ENCODE measurements around the gene NDNF. TPM values are rescaled to one million over a fixed set of nuclear protein-coding genes. Genes with fewer than 3 reads are reported as not detected.

Gene NDNF
- total RNA-seq, 1 donor from 2014 or later: 0.34 TPM

DNA sequence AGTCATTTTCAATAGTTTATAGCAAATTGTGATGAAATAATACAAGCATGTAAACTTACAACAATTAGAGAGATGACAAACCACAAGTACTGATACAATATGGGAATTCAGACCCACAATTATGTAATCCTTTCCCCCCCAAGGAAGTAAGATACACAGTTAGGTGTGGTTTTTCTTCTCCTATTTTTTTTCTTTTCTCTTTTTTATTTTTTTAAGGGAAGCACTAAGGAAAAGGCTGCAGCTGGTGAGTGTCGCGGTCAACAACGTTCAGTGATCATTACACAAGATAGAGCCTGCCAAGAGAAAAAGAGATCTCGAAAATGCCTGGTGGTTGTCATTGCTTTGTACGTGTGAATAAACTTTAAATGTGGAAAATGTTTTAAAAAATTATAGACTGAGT, 9.8 kb downstream of the NDNF start:
- H3K4me1 Mint-ChIP-seq (ENCODE audit: low read depth, unreplicated experiment): no peaks in the 10 kb centered on the region
- DNase-seq (ENCODE audit: low read depth): no peak
- H3K9ac ChIP-seq (ENCODE audit: low read length): no peak overlapping the region
- H3K36me3 ChIP-seq (ENCODE audit: insufficient read depth, low read length): no peaks in the 10 kb centered on the region
- no peaks in the 10 kb centered on the region for H3K79me2 ChIP-seq (ENCODE audit: insufficient read depth, low read length)
- H4K20me1 ChIP-seq (ENCODE audit: insufficient read depth, low read length): no peaks in the 10 kb centered on the region
- H3K4me2 ChIP-seq (ENCODE audit: low read length): no peak overlapping the region
- H3K4me3 ChIP-seq (ENCODE audit: insufficient read depth, low read depth, low read length): no peak overlapping the region
- H3K4me3 Mint-ChIP-seq (ENCODE audit: unreplicated experiment): no peak overlapping the region
- H3K27me3 Mint-ChIP-seq (ENCODE audit: low read depth, unreplicated experiment): no peaks in the 10 kb centered on the region
- no peaks in the 10 kb centered on the region for H3K36me3 Mint-ChIP-seq (ENCODE audit: low read depth, unreplicated experiment)
- H3K27me3 ChIP-seq (ENCODE audit: insufficient read depth, low read length): no peaks in the 10 kb centered on the region
- FAIRE-seq: no peak
- no peaks in the 10 kb centered on the region for H3K4me1 ChIP-seq (ENCODE audit: insufficient read depth, low read length)
- H3K9me3 ChIP-seq (ENCODE audit: insufficient read depth, low read depth, low read length): no peaks in the 10 kb centered on the region
- TF ChIP-seq EZH2 (IDR thresholded peaks at IDR 0.05; ENCODE audit: insufficient read depth, low read length): no peak
- TF ChIP-seq, protein P1, sequence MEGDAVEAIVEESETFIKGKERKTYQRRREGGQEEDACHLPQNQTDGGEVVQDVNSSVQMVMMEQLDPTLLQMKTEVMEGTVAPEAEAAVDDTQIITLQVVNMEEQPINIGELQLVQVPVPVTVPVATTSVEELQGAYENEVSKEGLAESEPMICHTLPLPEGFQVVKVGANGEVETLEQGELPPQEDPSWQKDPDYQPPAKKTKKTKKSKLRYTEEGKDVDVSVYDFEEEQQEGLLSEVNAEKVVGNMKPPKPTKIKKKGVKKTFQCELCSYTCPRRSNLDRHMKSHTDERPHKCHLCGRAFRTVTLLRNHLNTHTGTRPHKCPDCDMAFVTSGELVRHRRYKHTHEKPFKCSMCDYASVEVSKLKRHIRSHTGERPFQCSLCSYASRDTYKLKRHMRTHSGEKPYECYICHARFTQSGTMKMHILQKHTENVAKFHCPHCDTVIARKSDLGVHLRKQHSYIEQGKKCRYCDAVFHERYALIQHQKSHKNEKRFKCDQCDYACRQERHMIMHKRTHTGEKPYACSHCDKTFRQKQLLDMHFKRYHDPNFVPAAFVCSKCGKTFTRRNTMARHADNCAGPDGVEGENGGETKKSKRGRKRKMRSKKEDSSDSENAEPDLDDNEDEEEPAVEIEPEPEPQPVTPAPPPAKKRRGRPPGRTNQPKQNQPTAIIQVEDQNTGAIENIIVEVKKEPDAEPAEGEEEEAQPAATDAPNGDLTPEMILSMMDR (IDR thresholded peaks at IDR 0.05; ENCODE audit: insufficient read depth, low read depth, low read length): no peak
- no peak overlapping the region for H3K27ac Mint-ChIP-seq (ENCODE audit: unreplicated experiment)
- H3K27ac ChIP-seq (ENCODE audit: low read depth, low read length): no peak overlapping the region
- no peak overlapping the region for H2AFZ ChIP-seq (ENCODE audit: low read depth, low read length)
- no peaks in the 10 kb centered on the region for H3K9me3 Mint-ChIP-seq (ENCODE audit: unreplicated experiment)

GRCh38 chr4:121061861-121062260, 10.5 kb downstream of the NDNF start:
- Mint-ChIP-seq H3K9me3 (ENCODE audit: unreplicated experiment) (no peaks in the 10 kb centered on the region), H3K4me3 (ENCODE audit: unreplicated experiment) (no peak overlapping the region), H3K27ac (ENCODE audit: unreplicated experiment) (no peak overlapping the region), H3K4me1 (ENCODE audit: low read depth, unreplicated experiment) (no peaks in the 10 kb centered on the region), H3K27me3 (ENCODE audit: low read depth, unreplicated experiment) (no peaks in the 10 kb centered on the region), H3K36me3 (ENCODE audit: low read depth, unreplicated experiment) (no peaks in the 10 kb centered on the region)
- DNase-seq (ENCODE audit: low read depth) (no peak), FAIRE-seq (no peak)
- no peak overlapping the region for H3K27ac ChIP-seq (ENCODE audit: low read depth, low read length)
- TF ChIP-seq, protein P1 (IDR thresholded peaks at IDR 0.05; ENCODE audit: insufficient read depth, low read depth, low read length): no peak
- no peak for TF ChIP-seq EZH2 (IDR thresholded peaks at IDR 0.05; ENCODE audit: insufficient read depth, low read length)
- no peaks in the 10 kb centered on the region for H3K27me3 ChIP-seq (ENCODE audit: insufficient read depth, low read length)
- H3K9me3 ChIP-seq (ENCODE audit: insufficient read depth, low read depth, low read length): no peaks in the 10 kb centered on the region
- no peaks in the 10 kb centered on the region for H3K79me2 ChIP-seq (ENCODE audit: insufficient read depth, low read length)
- no peaks in the 10 kb centered on the region for H3K36me3 ChIP-seq (ENCODE audit: insufficient read depth, low read length)
- no peaks in the 10 kb centered on the region for H4K20me1 ChIP-seq (ENCODE audit: insufficient read depth, low read length)
- no peak overlapping the region for H3K4me3 ChIP-seq (ENCODE audit: insufficient read depth, low read depth, low read length)
- H2AFZ ChIP-seq (ENCODE audit: low read depth, low read length): no peak overlapping the region
- H3K4me2 ChIP-seq (ENCODE audit: low read length): no peak overlapping the region
- H3K9ac ChIP-seq (ENCODE audit: low read length): no peak overlapping the region
- H3K4me1 ChIP-seq (ENCODE audit: insufficient read depth, low read length): no peaks in the 10 kb centered on the region

DNA sequence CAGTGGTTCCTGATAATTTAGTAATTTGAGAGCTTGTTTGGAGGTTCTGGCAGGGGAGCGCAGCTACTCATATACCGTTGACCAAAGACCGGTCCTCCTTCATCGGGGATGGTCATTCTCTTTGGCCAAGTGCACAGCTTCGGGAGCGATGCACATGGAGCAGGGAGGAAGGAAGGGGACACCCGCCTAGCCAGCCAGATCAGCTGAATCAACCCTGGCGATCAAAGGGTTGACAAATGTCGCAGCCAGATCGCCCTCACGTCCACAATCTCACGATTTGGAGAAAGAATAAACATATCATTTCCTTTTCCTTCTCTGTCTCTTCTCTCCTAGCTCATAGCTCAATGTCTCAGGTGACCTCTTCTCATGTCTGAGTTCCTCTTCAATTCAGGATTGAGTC, 11.1 kb downstream of the NDNF start:
- Histone ChIP-seq H3K9me3 (ENCODE audit: insufficient read depth, low read depth, low read length) (no peaks in the 10 kb centered on the region), H3K9ac (ENCODE audit: low read length) (no peak overlapping the region), H3K4me3 (ENCODE audit: insufficient read depth, low read depth, low read length) (no peak overlapping the region), H4K20me1 (ENCODE audit: insufficient read depth, low read length) (no peaks in the 10 kb centered on the region), H3K27ac (ENCODE audit: low read depth, low read length) (no peak overlapping the region), H3K4me2 (ENCODE audit: low read length) (no peak overlapping the region), H3K36me3 (ENCODE audit: insufficient read depth, low read length) (no peaks in the 10 kb centered on the region), H2AFZ (ENCODE audit: low read depth, low read length) (no peak overlapping the region), H3K27me3 (ENCODE audit: insufficient read depth, low read length) (no peaks in the 10 kb centered on the region), H3K79me2 (ENCODE audit: insufficient read depth, low read length) (no peaks in the 10 kb centered on the region), H3K4me1 (ENCODE audit: insufficient read depth, low read length) (no peaks in the 10 kb centered on the region)
- Mint-ChIP-seq H3K27me3 (ENCODE audit: low read depth, unreplicated experiment) (no peaks in the 10 kb centered on the region), H3K36me3 (ENCODE audit: low read depth, unreplicated experiment) (no peaks in the 10 kb centered on the region), H3K9me3 (ENCODE audit: unreplicated experiment) (no peaks in the 10 kb centered on the region), H3K4me3 (ENCODE audit: unreplicated experiment) (no peak overlapping the region), H3K27ac (ENCODE audit: unreplicated experiment) (no peak overlapping the region), H3K4me1 (ENCODE audit: low read depth, unreplicated experiment) (no peaks in the 10 kb centered on the region)
- DNase-seq (ENCODE audit: low read depth) (no peak), FAIRE-seq (no peak)
- TF ChIP-seq, protein P1 (IDR thresholded peaks at IDR 0.05; ENCODE audit: insufficient read depth, low read depth, low read length): no peak
- no peak for TF ChIP-seq EZH2 (IDR thresholded peaks at IDR 0.05; ENCODE audit: insufficient read depth, low read length)
